ENCODE results near the gene KLF15.

KLF15 gene

DNA sequence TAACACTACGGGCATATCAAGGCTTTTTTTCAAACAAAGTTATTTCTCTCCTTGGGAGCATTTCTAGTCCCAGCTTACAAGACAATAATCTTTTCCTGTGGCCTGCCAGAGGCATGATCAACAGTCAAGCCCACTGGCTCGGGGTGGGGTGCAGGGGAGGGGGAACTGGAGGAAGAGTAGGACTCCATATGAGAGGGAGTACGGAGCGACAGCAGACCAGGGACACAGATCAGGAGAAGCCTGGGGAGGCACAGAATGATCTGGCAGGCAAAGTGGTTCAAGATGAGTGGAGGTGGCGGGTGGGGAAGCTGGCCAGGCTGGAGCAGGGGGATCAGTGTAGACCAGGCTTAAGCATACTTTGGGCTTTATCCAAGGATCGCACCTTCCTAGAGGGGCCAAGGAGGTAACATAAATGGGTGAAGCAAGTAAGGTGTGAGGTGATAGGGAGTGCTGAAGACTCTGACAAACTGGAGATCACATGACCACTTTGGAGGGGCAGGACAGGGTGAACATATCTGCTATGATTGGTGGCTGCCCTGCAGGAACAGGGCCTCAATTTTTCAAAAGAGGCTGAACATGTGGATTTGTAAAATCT, 37.4 kb downstream of the KLF15 start:
- DNase-seq, result no peak

DNA sequence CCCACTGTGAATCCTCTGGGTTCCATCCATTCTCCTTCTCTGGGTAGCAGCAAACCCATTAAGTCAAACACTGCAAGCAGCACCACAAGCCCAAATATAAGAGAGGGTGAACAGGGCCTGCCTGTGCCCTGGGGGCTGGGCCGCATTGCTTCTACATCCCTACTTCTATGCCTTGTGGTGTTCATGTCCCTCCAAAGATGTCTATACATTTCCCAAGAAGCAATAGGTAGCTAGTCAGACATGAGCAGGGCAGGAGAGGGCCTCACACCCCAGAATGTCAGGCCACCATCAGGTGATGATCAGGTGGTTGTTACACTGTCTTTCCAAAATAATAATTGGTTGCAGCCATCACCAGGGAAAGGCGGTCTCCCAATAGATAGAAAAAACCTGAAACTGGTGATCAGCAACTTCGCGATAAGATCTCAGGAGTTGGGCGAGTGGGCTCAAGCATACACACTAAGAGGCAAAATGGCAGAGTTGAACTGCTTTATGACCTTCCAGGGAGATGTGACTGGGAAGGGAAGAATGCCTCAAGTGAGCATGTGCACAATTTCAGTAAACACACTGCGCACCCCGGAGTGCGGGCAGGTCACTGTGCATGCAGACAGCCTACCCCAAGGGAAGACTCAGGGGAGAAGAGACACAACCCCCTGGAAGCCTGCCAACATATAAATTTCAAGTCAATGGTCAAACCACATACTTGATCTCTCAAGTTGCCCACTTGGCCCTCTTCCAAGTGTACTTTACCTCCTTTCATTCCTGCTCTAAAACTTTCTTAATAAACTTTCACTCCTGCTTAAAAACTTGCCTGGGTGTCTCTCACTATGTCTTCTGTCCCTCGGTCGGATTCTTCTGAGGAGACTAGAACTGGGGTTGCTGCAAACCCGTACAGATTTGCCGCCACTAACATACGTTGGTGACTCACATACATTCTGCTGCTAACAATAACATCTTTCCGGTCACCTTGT, 39.9 kb downstream of the KLF15 start:
- DNase-seq, result no peak

DNA sequence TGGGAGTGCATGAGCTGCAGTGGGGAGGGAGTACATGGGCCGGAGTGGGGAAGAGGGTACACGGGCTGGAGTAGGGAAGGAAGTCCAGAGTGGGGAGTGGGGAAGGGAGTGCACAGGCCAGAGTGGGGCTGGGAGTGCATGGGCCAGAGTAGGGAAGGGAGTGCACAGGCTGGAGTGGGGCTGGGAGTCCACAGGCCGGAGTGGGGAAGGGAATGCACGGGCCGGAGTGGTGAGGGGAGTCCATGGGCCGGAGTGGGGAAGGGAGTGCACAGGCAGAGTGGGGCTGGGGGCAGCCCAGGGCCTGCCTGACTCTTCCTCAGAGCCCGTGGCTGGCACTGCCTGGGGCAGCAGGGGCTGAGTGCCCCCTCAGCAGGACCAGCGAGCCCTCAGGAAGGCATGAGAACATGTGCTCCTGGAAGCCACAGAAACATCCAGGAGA, 40.7 kb downstream of the KLF15 start:
- no peak for DNase-seq

DNA sequence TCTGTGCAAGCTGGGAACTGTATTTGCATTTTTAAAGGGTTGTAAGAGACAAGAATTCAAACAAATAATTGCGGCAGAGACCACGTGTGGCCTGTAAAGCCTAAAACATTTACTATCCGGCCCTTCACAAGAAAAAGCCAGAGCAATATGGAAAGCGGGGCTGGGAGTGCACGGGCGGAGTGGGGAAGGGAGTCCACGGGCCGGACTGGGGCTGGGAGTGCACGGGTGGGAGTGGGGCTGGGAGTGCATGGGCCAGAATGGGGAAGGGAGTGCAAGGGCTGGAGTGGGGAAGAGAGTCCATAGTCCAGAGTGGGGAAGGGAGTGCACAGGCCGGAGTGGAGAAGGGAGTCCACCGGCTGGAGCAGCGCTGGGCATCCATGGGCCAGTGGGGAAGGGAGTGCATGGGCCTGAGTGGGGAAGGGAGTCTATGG, 41.2 kb downstream of the KLF15 start:
- no peak for DNase-seq

DNA sequence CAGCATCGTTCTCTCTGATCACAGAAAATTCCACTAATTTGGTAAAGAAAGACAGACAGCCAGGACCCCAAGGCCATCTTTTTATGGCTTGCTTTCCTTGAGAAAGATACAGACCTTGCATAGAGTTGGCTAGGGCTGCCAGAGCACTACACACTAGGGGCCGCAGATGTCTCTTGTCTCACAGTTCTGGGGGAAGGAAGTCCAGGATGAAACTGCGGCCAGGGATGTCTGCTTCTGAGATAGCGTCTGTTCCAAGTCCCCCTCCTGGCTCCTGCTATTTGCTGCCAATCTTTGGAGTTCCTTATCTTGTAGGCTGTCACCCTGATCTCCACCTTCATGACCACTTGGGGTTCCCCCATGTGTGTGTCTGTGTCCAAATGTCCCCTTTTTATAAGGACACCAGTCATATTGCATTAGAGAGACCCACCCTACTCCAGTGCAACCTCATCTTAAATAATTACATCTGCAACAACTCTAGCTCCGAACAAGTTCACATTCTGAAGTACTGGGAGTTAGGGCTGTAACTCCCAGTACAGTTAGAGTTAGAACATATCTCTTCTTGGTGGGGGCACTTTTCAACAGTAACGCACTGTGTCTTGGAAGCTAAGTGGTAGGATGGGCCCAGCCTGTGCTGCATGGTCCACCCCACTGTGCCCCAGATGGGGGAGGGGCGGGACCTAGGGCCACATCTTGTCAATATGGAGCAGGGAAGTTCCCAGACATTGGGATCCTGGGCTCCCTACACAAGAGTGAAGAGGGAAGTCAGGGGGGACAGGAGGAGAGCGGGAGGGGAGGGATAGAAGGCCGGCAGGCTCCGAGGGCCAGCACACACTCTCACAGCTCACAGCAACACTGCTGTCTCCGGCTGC, 42.2 kb downstream of the KLF15 start:
- DNase-seq, result no peak

DNA sequence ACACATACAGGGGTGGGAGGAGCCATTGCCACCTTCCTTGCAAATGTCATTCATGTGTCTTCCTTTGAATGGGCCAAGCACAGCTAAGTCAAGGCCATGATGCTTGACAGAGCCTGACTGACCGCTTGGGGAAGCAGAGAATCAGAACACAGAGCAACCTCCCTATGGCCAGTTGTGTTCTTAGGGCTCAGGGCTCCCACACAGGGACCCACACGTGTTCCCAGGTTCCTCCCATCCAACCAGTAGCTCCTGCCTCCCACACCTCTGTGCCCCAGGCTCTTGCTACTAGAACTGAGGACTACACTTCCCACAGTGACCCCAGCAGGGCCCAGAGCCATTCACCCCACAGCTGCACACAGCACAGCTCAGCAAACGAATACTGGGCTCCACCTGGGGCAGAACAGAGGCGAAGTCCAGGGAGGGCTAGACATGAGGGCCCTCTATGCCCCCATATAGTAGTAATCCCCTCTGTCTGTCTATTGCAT, 42.9 kb downstream of the KLF15 start:
- no peak for DNase-seq

DNA sequence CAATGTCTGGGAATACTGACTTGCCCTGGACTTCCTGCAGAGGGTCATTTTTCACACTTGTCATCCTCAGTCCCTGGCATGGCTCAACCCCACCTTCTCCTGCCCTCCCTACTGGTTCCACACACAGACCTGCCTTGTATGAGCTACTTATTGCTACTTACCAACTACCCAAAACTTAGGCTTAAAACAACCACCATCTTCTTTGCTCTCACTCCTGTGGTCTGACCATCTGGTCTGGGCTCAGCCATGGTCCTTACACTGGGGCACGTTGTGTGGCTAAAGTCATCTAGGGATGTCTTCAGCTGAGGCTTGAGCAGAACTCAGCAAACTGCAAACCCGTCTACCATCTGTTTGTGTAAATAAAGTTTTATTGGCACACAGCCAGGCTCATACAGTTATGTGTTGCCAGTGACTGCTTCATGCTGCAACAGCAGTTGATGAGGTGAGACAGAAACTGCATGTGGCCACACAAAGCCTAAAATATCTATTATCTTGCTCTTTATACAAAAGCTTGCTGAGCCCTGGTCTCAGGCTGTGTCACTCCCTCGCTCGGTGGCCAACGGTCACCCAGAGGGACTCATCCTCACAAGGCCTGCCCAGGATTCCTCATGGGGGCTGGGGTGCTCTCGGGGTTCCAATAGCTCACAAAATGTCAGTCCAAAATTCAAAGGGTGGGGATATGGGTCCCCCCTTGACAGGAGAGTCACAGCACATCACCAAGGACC, 43.5 kb downstream of the KLF15 start:
- DNase-seq, result no peak

DNA sequence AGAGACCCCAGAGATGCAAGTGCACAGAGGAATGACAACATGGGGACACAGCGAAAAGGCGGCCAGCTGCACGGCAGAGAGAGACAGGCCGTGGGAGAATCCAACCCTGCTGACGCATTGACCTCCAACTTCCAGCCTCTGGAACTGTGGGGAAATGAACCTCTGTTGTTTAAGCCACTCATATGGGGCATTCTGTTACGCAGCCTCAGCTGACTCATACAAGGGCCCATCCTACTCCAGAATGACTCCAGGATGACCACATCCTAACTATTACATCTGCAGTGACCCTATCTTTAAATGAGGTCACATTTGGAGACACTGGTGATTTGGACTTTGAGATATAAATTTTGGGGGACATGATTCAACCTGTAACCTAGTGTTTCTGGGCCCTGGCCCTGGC, 44.0 kb downstream of the KLF15 start:
- DNase-seq, result no peak

DNA sequence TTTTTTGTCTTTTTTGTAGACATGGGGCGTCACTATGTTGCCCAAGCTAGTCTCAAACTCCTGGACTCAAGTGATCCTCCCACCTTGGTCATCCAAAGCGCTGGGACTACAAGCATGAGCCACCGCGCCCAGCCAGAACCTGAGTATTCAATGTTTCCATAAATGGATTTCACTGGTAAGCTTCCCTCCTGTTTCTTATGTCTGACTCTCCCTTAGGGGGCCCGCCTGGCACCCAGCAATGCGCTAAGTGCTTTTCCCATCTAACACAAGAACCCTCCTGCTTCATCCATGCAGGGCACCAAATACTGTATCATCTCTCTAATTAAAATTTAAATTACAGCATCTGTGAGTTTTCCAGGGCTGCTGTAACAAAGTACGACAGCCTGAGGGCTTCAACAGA, 44.9 kb downstream of the KLF15 start:
- DNase-seq, result no peak

DNA sequence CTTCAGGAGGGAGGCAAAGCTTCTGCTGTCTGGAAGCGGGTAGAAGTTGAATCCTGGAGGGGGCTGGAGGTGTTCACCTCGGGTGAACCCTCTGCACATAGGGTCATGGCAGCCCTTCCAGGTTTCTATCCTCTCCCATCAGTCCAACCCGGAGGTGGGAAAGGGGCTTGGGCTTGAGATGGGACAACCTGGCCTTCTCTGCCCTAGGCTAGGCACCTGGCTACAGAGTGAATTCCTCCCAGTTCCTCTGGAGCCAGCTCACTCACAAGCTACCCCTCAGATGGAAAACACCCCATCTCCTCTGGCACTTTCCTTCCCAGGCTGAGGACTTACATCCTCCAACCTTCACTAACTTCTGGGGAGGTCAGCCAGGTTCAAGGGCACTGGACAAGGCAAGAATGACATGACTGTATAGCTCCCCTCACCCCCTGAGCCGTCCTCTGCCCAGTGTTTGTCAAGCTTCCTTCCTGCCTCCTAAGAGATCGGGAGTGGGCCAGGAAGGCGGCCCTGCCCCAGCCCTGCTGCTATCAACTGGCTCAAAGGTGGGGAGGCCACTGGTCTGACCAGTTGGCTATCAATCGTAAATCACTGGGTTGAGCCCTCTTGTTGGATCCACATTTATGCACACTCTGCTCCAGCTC, 45.8 kb downstream of the KLF15 start:
- DNase-seq, result no peak

DNA sequence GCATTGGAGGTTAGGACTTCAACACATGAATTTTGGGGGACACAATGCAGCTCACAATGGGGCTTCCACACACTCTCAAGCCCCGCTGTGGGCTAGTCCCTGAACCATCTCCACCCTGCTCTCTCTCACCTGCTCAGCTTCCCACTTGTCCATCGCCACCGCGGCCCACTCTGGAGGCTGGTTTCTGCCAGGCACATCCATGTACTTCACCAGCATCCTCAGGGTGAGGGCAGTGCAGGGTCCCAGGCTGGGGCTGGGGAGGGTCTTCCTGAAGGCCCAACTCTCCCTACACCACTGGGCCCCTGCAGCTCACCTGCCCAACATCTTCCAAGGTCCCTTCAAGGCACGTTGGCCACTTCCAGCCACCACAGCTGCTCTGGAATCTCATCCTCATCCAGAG, 46.4 kb downstream of the KLF15 start:
- no peak for DNase-seq

DNA sequence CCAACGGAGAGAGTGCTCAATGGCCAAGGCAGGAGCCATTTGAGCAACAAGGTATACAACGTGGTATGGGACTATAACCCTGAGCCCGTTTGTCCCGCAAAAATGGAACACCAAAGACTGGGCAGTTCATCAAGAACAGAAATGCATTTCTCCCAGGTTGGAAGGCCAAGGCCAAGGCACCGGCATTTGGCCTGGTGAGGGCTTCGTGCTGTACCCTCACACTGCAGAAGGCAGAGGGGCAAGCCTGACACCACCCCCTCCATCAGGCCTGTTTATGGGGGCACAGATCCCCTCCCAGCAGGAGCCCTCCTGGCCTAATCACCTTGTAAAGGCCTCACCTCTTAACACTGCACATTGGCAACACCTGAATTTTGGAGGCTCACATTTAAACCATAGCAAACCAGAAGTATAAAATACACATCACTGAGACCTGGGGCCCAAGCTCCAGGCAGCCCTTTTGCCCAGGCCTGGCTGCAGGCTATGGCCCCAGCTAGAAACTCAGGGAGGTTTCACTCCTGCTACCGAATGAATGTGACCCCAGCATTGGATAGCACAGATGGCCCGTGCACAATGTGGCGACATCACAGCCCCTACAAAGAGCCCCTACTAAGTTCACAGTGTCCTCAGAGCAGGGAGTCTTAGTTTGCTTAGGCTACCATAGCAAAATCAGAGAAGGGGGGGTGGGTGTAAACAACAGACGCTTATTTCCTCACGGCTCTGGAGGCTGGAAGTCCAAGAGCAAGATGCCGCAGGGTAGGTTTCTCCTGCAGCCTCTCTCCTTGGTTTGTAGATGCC, 47.1 kb downstream of the KLF15 start:
- no peak for DNase-seq

DNA sequence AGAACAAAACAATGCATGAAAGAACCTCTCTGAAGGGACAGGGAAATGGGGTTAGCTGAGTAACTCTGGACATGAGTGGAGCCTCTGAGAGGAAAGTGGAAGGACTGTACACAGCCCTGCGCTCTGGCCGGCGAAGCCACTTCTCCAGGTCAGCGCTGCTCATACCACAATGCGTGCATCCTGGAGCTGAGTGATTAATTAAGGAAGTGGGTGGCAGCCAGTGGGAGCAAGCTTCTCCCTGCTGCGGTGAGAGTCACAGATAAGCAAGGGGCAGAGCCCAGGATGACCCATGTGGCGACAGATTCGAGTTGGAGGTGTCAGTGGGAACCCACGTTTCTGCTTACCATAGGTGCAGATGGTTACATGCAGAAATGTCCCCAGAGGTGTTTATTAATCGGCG, 48.0 kb downstream of the KLF15 start:
- DNase-seq, result no peak

DNA sequence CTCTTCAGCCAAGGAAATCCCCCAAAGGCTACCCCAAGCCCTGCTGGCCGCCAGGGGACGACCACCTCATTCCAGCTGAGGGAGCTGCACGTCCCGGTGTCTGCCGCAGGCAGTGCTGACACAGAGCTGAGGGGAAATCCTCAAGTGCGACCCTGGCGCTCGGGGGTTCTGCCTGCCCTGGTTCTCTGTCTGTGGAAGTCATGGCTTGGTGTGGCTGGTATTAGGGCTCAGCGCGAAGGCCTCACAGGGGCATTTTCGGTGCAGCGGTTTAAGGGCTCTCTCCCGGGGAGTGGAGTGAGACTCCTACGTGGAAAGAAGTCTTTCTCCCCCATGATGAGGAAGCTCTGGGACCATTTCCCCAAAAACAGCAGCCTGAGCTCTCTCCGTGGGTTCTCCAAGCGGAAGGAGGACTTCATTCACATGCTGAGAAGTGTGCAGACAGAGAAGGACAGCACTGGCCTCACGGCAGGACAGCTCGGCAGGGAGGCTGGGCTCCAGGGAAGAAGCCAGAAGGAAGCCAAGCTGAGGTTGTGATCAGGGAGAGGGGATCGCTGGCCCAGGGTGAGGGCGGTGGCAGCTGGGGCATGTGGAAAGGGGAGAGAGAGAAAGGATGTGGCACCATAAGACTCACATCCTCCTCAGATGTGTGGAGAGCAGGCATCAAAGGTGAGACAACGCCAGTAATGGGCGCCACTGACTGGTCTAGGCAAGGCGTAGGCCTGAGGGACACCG, 48.6 kb downstream of the KLF15 start:
- no peak for DNase-seq

DNA sequence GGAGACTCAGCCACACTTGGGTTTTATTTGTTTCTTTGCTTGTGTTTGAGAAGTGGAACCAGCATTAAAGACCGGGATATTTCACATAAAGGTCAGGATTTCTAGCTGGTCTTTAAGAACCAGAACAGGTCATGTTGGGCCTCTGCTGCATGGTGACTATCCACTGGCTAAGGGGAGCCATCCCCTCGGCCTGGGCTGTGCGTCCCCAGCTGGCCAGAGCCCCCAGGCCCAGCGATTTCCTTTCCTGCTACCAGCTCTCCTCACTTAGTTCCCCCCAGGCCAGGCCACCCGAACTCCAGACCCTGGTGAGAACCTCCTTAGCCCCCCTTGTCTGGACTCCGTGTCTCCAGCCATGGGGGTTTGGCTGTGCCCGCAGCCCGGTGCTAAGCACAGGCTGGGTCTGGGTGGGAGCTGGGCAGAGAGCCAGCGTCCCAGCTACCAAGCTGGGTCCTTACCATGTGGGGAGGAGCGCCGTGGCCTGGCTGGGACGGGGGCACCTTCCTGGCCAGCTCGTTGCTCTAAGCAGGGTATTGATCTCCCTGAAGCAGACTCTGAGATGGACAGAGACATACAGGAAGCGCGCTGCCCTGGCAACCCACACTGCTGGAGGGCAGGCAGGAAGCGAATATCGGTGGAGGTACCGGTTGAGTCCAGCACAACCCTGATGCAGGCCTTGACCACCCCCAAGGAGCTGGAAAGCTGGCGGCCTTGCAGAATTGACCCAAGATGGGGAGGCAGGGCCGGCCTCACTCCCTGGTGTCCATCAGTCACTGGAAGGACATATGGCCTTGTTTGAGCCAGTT, 49.4 kb downstream of the KLF15 start:
- no peak for DNase-seq

DNA sequence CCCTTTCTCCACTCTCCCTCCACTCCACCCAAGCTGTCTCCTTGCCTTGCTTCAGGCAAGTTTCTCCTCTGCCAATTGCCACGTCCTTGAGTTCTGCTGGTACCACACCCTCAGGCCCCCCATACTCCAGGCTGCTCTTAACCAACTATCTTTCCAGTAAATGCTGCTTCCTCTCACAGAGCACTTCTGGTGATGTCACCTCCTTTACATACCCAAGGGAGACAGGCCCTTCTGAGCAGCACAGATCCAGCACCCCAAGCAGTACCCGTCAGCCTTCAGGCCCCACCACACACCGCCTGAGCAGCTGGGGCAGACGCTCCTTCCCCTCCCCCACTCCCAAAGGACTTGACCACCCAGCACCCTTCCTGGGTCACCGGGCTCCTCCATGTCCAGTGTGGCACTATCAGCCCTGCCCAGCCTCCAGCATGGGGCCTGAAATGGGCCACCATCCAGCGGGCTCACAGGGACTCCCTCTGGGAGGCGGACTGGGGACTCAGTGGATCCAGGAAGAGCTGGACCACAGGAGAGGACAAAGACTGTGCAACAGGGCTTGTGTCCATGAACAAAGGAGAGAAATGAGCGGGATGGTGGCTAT, 50.2 kb downstream of the KLF15 start:
- no peak for DNase-seq

DNA sequence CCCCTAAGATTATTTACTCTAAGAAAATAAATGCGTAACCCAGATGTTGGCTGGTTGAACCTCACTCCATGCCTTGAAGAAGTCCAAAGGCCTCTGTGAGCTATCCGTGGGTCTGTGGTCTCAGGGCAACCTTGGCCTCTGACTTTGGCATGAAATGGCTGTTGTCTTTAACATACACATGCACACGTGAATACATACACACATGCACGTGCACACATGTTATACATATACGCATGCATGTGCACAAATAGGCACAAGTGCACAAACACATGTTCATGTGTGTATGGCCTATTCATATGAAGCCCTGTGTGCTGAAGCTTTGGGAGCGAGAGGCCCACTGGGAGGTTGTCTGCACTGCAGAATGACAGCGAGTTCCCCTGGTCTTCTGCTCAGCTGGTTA, 50.8 kb downstream of the KLF15 start:
- no peak for DNase-seq

DNA sequence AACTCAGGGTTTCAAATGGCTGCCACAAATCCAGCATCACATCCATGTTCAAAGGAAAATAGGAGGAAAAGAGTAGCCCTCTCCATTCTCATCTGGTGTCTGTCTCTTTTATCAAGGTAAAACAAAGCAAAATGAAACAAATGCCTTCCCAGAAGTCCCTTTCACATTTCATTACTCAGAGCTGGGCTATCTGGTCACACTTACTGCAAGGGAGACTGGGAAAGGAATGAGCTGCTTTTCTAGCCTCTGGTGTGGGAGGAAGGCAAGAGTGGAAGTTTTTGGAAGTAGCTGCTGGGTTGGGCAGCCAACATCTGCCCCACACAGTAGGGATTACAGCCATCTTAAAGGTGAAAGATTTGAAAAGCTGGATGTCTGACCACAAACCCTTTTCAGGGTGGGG, 51.8 kb downstream of the KLF15 start:
- DNase-seq, result no peak

DNA sequence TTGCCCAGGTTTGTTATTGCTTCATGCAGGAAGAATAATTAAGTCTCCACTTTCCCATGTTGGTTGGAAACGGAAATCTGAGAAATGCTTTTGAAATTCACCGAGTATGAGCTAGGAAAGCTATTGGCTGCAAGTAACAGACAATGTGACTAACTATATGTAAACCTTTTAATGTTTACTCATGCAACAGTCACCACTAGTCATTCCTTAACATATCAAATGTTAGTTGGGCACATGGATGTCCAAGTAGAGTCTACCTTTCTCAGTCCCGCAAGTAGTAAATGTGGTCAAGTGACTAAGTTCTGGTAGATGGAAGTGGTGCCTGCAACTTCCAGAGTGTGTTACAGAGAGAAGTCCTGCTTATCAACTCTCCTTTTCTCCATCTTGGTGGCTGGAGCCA, 52.5 kb downstream of the KLF15 start:
- DNase-seq, result no peak

Data from NCI-H226 (cell line).